DMS153 (cell line): ENCODE measurements around the gene DENND11.
"Not testable (repeated sequence)": the region's sequence is repeated elsewhere in the genome, so short reads cannot be mapped to it uniquely, and the experiment has no call there.

ENCODE experiments used
- DNase-seq: peaks from one replicate; lab custom pipeline; 2025; lab: John Stamatoyannopoulos, UW

The DENND11 gene

DNA sequence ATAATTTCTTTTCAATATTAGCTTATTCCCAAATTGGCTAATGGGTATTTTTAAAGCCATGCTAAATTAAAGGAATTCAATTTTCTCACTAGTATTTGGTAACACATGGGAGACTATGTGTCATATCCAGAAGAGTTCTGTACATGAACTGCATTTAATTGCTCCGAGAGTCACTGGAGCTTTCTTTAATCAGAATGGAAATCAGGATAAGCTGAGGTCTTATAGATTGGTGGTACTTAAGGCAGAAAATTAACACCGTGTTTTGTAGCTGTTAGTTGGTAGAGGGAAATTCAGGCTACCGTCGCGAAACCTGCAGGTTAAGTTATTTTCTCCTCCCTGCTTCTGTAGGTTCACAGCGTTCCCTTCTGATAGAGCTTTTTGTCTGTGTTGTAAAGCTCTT, 6.4 kb upstream of the DENND11 start, which contains the start of gene WEE2:
WEE2 (plus strand) TSS at position 3 of the 400 bp plus-strand sequence. CDS start 406 bp downstream, outside the sequence.
- DNase-seq, result no peak

DNA sequence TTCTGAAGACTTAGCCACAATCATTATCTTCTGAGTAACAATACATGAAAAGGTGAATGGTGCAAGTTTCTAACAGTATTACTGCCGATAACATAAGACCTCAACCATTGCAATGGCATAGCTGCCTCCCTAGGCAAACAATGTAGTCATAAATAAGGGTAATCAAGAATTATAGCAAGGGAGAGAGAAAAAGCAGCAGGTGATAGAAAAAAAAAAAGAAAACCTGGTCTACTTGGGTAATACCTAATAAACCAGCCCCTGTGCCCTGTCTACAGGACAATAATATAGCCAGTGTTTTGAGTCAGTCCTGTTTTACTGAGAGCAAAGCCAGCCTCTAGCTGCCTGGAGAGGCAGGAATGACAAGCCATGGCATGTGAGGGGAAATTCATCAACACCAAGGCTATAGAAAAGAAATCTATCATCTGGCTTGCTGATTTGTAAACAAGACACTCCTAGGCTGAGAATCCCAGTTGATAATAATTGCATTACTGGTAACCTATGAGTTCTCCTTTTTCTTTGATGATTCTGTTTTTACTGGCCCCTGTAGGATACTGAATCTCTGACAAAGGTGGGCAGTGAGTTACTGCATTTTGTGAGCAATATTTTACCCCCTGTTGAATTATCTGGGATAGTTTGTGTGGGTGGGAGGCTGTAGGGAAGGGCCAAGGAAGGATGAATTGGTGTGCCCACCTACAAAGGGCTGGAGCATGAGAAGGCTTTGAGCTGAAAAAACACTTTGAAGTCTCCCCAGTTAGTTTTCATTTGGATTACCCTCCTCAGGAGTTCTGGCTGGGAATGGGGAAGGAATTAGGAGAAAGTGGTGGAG, 4.5 kb upstream of the DENND11 start:
- DNase-seq, result no peak

DNA sequence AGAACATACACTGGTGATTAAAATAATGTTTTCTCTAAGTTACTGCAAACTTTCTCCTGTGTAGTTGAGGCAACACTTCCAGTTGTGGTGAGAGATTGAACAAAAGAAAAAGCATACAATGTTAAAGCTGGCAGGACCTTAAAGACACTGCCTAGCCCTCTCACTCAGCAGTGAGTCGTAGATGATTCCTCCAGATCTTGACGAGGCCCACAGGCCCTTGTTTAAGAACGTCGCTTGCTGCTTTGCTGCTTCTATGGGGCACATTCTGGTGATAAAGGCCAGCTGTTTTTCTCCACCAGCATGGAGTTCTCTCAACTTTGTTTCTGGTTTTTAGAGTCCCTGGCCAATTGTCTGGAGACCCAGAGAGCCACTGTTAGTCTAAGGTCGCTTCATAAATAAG, 2.8 kb upstream of the DENND11 start:
- DNase-seq, result no peak

DNA sequence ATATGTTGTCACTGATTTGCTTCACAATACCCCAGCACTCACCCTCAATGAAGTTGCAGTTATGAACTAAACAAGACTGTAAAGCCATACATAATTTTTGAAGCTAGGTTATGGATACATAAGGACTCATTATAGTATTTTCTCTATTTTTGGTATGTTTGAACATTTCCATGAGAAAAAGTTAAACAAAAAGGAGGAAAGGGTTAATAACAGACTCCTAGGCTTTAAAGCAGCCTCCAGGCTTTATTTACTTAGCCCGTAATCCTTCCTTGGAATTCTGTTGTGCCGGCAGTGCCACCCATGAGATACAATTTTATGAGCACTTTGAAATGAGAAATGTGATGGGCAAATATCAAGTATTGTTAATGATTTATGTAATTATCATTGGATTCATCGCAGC, 2.1 kb upstream of the DENND11 start:
- DNase-seq, result no peak

DNA sequence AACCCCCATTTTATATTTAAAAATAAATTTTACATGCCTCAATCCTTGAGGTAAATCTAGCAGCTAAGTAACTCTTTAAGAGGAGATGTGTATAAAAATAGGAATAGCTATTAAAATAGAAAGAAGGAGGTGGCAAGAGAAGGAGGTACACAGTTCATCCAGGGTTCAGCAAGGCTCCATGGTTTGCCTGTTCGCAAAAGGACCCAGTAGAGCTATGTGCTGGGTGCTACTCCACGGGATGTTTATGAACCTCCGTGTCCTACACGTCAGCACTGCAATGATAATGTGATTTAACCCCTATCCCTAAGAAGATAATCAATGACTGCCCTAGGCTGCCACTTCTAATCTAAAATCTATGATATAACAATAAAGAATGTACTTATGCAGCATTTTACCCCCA, 926 bp upstream of the DENND11 start:
- no peak for DNase-seq

DNA sequence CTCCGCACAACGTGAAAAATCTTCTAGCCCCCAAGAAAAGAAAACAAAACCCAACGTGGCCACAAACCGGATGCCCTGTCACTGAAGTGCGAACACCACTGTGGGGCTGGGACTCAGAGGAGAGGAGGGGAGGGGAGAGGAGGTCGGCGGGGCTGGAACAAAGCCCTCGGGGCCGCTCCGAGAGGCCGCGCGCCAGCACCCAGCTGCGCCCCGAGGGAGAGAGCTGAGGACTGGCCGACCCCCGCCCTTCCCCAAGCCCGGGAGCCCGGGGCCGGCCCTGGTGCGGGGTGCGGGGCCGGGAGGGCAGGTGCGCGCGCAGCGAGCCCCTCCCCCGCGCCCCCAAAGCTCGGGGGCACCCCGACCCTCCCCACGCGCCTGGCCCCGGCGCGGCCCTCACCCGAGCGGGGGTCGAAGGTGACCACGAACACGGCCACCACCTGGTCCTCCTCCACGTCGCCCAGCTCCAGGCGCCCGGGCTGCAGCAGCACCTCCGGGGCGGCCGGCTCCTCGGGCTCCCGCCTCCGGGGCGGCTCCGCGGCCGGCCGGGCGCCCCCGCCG, 398 bp downstream of the DENND11 start:
- no peak for DNase-seq

DNA sequence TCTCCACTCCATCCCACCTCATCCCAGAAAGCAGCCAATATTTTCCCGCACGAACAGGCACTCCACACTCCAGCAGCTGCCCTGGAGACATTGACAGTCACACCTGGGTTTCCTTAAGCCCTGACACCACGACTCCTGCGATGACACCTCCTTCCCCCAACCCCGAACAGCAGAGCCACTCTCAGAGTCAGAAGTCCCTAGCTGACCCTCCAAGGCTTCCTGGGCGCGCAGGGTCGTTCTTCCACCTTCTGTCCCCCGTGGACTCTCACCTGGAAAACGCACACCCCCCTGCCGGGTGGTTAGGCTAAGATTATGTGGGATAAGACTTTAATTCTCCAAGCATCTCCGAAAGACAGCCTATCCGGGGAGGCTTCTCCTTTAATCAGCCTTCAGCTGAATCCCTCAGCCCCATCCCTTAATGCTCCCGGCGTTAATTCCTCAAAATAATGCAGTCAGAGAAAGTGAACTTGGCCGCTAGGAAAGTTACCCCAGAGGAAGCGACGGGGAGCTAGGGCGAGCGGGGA, 1.1 kb downstream of the DENND11 start:
- no peak for DNase-seq

DNA sequence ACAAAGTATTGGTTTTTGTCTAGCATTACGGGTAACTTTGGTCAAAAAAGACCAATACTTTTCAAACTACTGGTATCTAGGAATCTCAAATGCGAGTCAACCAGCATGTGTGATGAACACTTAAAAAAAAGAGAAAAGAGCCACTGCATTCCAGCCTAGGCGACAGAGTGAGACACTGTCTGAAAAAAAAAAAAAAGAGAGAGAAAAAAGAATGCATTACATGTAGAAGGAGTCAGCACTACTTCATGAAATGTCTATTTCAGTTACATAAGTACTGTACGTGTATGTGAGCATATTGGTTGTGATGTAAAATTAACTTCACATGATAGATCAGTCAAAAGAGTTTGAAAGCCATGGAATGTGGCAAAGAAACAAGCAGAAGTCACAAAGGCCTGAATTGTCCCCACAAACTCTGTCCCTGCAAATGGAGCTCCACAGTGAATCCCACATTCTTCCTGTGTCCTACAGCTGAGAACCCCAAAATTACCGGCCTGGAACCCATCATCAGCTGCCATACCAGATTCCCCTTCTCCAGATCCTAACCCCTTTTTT, 1.6 kb downstream of the DENND11 start:
- no peak for DNase-seq

DNA sequence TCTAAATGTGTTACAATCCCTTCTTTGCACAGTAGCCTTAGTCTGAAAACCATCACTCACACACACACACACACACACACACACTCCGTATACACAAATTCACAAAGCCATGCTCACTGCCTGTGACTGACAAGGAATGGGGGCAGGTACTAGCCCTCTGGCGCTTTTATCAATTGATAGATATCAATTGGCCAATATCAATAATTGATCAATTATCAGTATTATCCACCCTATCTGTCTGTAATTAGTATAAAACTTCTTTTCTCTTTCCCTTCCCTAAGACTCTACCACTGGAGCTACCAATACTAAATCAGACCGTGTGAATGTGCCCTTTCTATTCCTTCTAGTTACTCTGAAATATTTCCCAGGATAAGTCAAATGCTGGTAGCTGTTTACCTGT, 2.1 kb downstream of the DENND11 start:
- no peak for DNase-seq

DNA sequence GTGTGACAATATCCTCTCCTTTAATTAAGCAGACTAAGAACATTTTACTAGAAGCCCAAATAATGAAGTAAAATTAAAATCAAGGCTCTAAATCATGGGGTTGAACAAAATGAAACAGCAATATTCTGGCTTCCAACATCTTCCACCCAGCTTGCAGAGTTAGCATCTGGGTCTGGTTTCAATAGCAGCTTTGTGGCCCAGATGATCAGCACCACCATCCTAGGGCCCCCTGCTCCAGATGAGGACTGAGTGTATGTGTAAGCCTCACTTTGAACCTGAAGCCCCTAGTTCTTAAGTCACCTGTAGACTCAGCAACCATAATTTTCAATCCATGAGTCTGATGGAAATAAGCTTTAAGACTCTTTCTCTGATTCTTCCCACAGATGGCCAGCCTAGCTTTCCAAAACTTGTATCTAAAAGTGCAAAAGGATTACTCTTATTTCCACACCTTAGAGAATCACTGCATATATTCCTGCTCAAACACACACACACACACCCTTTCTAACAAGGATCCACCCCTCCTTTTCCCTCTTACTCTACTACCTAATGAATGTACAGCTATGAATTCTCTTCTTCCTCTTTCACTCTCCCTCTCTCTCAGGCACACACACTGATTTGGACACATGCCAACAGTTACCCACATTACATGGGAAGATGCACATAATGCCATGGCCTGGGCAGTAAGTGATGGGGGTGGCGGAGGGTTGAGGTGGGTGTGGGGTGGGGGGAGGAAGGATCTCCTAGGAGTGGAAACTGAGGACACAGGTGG, 3.5 kb downstream of the DENND11 start:
- DNase-seq, result no peak

DNA sequence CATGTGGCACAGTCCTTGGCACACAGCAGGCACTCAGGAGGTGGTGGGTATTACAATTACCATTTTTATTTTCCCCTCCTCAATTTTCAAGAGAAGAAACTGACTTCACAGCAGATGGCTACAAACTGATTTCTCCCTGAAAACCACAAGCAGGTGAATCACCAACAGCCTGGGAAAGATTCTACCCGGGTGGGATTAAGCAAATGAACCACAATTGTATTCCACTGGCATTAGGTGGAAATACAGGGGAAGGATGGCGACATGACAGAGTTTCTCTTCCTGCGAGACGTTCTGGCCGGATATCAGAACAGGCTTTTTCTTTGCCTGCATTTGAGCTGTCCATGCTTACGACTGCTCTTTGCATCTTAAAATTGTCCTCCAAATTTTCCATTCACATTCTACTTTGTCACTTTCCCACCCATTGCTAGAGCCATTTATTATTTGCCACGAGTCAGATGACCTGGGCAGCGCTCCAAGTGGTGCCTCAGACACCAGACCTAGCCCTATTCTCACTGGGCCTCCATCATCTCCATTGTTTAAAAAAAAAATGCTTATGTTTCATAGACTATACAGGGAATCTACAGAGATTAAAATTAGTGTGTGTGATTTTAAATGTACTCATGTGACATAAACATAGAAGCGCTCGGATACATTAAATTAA, 4.6 kb downstream of the DENND11 start:
- no peak for DNase-seq

DNA sequence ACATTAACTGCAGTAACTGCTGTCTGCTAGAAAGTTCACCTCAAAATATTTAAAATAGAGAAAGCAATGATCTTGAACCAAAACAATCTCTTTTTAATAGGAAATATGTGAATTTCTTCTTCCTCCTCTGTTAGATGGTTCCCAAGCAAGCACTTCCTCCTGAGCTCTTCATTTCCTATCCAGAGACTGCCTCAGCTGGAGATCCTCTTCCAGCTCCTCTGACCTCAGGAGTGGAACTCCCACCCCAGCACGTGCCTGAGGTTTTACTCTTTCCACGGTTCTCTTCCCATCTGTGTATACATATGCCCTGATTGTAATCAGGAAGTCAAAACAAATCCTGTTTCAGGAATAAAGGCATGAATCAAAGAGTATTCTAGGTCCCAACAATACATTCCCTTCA, 5.6 kb downstream of the DENND11 start:
- no peak for DNase-seq

DNA sequence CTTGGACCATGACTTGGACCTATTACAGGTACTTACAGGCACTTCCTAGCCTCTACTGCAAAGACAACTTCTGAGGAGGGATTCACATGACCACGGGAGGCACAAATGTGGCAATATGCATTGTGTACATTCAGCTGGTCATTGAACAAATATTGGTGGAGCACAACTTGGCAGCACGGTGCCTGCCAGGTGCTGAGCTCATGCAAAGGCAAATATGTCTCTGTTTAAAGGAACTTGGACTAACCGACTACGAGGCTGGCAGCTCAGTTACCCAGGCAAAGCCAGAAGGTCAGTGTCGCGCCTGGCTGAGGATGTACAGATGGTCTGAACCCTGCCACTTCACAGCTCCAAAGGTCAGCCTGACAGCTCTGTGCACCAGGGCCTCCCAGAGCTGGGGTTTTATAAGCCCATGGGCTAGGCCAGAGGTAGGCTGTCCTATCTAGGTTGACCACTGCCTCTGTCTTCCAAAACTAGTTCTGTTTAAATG, 6.1 kb downstream of the DENND11 start:
- peak; percentile 33 for DNase-seq

DNA sequence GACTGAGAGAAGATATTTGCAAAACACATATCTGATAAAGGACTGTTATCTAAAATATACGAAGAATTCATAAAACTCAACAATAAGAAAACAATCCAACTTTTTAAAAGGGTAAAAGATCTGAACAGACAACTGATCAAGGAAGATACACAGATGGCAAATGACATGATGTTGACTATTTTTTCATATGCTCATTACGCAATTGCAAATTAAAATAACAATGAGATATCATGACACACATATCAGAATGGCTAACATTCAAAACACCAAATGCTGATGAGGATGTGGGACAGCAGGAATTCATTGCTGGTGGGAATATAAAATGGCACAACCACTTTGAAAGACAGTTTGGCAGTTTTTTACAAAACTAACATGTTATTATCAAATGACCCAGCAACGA, 8.9 kb downstream of the DENND11 start:
- no peak for DNase-seq

DNA sequence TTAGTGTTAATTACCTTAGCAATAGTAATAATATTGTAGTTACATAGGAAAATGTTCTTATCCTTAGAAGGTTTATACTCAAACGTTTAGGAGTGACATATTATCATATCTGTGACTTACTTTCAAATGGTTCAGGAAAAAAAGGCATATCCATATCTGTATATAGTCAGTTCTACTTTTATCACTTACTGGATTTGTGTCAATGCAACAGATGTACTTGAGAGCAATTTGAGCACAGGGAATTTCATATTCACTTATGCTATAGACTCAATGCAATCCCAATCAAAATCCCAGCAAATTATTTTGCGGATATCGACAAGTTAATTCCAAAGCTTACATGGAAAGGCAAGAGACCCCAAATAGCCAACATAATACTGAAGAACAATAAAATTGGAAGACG, 10.0 kb downstream of the DENND11 start:
- no peak for DNase-seq

DNA sequence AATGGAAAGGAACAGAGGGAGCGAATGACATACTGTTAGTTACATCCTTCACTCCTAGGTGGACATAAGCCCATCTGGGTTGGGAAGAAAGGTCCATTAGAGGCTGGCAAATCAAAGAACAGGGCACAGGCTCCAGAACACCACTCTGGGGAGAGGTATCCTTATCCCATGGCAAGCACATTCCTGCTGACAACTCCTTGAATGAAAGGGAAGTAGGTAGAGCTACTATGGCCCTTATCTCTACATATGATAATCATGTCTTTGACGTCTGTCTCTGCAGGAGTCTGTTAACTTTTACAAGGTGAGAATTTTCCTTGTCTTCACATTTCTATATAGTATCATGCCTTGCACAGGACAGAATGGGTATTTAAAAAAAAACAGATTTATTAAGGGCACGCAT, 10.4 kb downstream of the DENND11 start:
- DNase-seq, result no peak

DNA sequence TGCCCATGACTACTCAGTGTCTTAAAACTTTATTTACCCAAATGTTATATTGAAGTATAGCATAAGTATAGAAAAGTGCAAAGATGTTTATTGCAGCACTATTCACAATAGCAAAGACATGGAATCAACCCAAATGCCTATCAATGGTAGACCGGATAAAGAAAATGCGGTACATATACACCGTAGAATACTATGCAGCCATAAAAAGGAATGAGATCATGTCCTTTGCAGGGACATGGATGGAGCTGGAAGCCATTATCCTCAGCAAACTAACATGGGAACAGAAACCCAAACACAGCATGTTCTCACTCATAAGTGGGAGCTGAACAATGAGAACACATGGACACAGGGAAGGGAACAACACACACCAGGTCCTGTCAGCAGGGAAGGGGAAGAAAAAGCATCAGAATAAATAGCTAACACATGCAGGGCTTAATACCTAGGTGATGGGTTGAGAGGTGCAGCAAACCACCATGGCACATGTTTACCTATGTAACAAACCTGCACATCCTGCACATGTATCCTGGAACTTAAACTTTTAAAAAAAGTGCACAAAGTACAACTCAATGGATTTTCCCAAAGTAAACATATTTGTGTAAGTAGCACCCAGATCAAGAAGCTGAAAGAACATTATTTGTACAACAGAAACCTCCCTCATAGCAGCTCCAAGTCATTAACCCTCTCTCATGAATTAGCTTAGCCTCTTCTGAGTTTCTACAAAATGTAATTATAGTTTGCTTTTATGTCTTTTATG, 12.7 kb downstream of the DENND11 start:
- not testable (repeated sequence) for DNase-seq

DNA sequence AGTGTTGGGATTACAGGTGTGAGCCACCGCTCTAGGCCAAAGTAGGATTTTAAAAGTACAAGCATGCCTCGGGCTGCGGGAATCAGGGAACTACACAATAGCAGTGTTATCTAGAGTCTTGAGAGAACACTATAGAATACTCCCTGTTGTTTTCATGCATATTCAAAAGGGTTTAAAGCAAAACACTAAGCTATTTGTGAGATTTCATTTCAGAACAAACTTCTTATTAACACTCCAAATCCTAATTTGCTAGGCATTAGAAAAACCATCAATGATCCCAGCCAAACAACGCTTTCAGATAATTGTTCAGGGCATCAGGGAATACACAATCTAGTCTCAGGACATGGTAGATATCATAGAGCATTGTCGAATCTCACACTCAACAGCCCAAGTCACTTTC, 13.9 kb downstream of the DENND11 start:
- no peak for DNase-seq

DNA sequence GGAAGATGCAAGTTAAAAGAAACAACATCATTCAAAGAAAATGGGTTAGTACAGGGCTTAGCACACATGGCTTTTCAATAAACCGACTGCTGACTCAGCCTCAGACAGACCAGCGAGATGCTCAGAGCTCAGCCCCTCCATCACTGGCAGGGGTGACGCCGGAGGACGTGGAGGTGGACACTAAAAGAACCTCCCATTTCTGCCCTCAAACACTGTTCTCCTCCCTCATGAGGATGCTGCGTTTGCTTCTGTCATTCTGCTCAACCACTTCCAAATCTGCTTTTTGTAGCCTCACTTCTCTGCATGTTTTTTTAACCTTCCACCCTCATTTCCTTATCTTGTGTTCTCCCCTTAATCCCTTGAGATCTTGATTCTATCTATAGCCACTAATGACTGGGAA, 15.3 kb downstream of the DENND11 start:
- DNase-seq, result no peak

DNA sequence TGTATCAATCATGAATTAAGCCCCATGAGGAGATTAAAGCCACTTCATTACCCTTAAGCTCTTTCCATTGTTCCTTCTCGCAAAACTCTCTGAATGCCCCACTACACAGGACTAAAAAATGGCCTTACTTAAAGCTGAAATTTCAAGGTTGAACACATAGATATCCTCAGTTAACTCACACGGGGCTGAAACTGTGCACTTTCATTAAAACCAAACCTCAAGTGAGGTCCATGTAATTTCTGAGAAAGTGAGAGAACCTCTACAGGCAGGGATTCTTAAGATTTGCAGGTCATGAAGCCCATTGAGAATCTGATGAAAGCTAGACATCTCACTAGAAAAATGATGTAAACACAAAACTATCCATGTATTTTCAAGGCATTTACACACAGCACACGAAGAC, 15.9 kb downstream of the DENND11 start:
- no peak for DNase-seq
